Osteocyte (in vitro differentiated cells): ENCODE data around the gene MYO1H. TPM values are rescaled to one million over a fixed set of nuclear protein-coding genes. Genes with fewer than 3 reads are reported as not detected.

ENCODE experiments used
- DNase-seq: peaks from one replicate; pipeline ENCODE4 v3.0.0; 2021; ENCODE audit warnings: mixed read lengths; ENCODE audit not compliant: unreplicated experiment; ENCODE audit errors: extremely low spot score
- H3K27ac Mint-ChIP-seq: one replicate; pipeline ENCODE4 v1.8.0; 2021; ENCODE audit warnings: mild to moderate bottlenecking, mixed read lengths; ENCODE audit not compliant: unreplicated experiment
- H3K27me3 Mint-ChIP-seq: one replicate; pipeline ENCODE4 v1.8.0; 2021; ENCODE audit warnings: mixed read lengths; ENCODE audit not compliant: unreplicated experiment
- H3K36me3 Mint-ChIP-seq: one replicate; pipeline ENCODE4 v1.8.0; 2021; ENCODE audit warnings: mixed read lengths; ENCODE audit not compliant: unreplicated experiment
- H3K4me1 Mint-ChIP-seq: one replicate; pipeline ENCODE4 v1.8.0; 2021; ENCODE audit warnings: mixed read lengths; ENCODE audit not compliant: unreplicated experiment
- H3K4me3 Mint-ChIP-seq: one replicate; pipeline ENCODE4 v1.8.0; 2021; ENCODE audit warnings: mild to moderate bottlenecking, moderate library complexity, mixed read lengths; ENCODE audit not compliant: unreplicated experiment
- H3K9me3 Mint-ChIP-seq: one replicate; pipeline ENCODE4 v1.8.0; 2021; ENCODE audit warnings: mixed read lengths; ENCODE audit not compliant: unreplicated experiment
- total RNA-seq: library from RNA; stranded (reverse); gene quantifications from 2 replicates; pipeline ENCODE4 v1.2.1, GENCODE V29; 2021
- TF ChIP-seq, protein P1 (sequence below): fragments of 200-600 bp; sonication (generic); IDR thresholded peaks from 2 replicates; pipeline ENCODE4 v1.5.0; 2021; ENCODE audit warnings: antibody characterized with exemption, mild to moderate bottlenecking, moderate library complexity

MYO1H gene
- total RNA-seq, 1 donor from 2014 or later, result not detected

DNA sequence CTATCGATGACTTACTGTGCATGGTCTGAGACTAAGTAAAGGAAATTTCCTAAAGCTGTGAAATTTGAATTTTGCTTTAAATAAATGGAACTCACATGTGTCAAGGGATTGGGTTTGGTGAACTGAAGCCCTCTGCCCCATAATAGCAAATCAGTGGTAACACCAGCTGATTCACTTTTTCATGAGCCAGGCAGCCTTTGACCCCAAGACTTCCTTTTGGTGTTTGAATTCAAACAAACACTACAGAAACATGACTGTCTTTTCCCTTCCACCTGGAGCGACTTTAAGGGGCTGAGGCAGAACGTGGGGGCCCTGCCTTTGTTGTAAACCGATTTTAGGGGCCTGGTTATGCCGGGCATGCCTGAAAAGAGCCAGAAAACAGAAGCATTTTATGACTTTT, 100.6 kb downstream of the MYO1H start:
- H3K27me3 Mint-ChIP-seq, result no peaks in the 10 kb centered on the region
- no peak for DNase-seq
- H3K27ac Mint-ChIP-seq, result no peak overlapping the region
- peaks cover 22% of the 10 kb centered on the region for H3K36me3 Mint-ChIP-seq
- H3K4me3 Mint-ChIP-seq, result no peak overlapping the region
- peaks cover 5% of the 10 kb centered on the region for H3K4me1 Mint-ChIP-seq
- TF ChIP-seq, protein P1, sequence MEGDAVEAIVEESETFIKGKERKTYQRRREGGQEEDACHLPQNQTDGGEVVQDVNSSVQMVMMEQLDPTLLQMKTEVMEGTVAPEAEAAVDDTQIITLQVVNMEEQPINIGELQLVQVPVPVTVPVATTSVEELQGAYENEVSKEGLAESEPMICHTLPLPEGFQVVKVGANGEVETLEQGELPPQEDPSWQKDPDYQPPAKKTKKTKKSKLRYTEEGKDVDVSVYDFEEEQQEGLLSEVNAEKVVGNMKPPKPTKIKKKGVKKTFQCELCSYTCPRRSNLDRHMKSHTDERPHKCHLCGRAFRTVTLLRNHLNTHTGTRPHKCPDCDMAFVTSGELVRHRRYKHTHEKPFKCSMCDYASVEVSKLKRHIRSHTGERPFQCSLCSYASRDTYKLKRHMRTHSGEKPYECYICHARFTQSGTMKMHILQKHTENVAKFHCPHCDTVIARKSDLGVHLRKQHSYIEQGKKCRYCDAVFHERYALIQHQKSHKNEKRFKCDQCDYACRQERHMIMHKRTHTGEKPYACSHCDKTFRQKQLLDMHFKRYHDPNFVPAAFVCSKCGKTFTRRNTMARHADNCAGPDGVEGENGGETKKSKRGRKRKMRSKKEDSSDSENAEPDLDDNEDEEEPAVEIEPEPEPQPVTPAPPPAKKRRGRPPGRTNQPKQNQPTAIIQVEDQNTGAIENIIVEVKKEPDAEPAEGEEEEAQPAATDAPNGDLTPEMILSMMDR, result no peak
- no peaks in the 10 kb centered on the region for H3K9me3 Mint-ChIP-seq

DNA sequence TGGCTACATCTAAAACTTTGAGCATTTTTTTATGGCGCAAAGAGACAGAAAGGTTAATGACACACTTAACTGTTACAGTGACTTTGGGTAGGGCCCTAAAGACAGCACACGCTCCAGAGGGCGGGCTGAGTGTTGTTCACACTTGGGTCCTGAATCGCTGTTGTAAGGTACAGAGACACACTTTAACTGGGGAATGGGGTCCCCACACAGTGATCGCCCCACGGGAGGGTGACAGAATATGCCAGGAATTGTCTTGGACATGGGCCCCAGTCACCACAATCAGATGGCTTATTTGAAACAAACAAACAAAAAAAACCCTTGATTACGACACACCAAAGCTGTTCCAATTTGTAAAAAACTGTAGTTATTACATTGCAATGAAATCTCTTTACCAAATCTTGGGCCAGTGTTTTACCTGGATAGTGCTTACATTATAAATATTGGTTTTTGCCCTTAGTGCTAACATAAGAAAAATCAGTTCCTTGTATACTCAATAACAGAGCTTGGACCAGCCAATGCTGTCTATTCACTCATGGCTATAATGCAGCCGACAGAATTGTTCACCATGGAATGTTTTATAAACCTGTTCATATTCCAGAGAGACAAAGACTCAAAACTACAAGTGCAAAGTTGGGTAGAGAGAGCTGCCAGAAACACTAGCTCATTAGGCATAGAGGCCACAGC, 101.1 kb downstream of the MYO1H start:
- H3K27ac Mint-ChIP-seq, result no peak overlapping the region
- H3K4me3 Mint-ChIP-seq, result no peak overlapping the region
- no peaks in the 10 kb centered on the region for H3K9me3 Mint-ChIP-seq
- H3K27me3 Mint-ChIP-seq, result no peaks in the 10 kb centered on the region
- H3K36me3 Mint-ChIP-seq, result peaks cover 27% of the 10 kb centered on the region
- peaks cover 5% of the 10 kb centered on the region for H3K4me1 Mint-ChIP-seq
- TF ChIP-seq, protein P1, result no peak
- DNase-seq, result no peak

DNA sequence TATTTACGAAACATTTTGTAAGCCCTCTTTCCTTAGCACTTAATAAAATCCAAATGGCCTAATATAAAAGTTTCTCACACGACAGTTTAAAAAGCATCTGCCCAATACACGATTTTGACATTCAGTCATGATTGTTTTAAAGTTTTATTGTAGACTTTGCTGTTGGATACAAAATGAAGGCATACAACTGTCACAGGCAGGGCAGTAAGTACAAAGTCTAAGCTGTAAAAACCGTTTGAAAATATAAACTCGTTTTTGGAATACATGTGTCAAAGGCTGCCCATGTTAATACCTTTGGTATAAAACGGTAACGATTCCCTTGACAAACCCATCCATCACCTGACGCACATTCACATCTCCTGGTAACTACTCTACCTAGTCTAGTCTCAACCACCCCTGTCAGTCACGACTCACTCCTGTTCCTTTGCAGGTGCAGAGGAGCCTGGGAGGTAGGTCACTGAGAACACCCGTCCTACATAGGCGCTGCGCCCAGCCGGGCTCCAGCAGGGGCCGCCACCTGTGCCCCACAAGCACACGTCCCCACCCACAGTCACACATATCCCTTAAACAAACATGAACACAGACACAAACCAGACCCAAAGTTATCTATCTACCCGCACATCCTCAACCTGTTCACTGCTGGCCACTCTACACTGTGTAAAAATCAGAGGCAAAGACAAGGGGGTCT, 102.3 kb downstream of the MYO1H start:
- Mint-ChIP-seq H3K27ac (no peak overlapping the region), H3K4me3 (no peak overlapping the region), H3K4me1 (peaks cover 5% of the 10 kb centered on the region), H3K9me3 (no peaks in the 10 kb centered on the region), H3K27me3 (no peaks in the 10 kb centered on the region), H3K36me3 (peaks cover 31% of the 10 kb centered on the region)
- TF ChIP-seq, protein P1, result no peak
- no peak for DNase-seq

DNA sequence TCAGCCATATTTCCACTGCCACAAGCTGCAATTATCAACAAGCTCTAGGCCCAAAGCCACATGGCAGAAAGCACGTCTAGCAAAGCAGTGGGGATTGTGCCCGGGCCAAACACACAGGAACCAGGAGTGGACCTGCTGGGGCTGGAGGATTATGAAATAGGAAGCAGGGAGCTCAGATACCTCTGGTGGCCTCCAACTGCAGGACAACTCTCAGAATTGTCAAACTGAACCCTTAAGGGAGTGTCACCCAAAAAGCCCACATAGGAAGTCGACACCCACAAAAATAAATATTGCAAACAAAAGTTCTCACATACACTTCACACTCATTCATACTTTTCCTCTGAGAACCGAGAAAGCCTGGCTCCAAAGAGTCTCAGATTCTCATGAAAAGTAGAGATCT, 103.3 kb downstream of the MYO1H start:
- H3K9me3 Mint-ChIP-seq, result no peaks in the 10 kb centered on the region
- peaks cover 32% of the 10 kb centered on the region for H3K36me3 Mint-ChIP-seq
- no peaks in the 10 kb centered on the region for H3K27me3 Mint-ChIP-seq
- H3K27ac Mint-ChIP-seq, result no peak overlapping the region
- TF ChIP-seq, protein P1, result no peak
- H3K4me1 Mint-ChIP-seq, result peaks cover 5% of the 10 kb centered on the region
- no peak for DNase-seq
- no peak overlapping the region for H3K4me3 Mint-ChIP-seq

DNA sequence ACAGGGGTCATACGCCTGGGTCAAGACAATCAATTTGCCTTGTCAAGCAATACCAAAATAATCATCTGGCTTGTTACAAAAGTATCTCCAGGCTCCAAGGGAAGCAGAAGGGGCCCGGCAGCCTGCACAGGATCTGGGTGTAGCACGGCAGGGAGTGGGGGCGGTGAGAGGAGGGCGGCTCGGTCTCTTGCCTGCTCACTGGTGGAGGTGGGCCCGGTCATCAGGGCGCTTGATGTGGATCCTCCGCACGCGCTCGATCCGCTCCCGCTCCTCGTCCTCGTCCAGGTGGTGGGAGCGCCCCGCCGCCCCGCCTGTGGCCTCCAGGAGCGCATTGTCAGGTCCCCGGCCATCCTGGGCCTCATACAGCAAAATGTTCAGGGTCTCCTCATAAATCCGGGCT, 103.7 kb downstream of the MYO1H start:
- TF ChIP-seq, protein P1, result no peak
- Mint-ChIP-seq H3K4me3 (no peak overlapping the region), H3K4me1 (peaks cover 5% of the 10 kb centered on the region), H3K27me3 (no peaks in the 10 kb centered on the region), H3K36me3 (peaks cover 34% of the 10 kb centered on the region), H3K27ac (no peak overlapping the region), H3K9me3 (no peaks in the 10 kb centered on the region)
- no peak for DNase-seq
